GM21723 (cell line): ENCODE measurements around the gene SPEF1.
"Not testable (repeated sequence)": the region's sequence is repeated elsewhere in the genome, so short reads cannot be mapped to it uniquely, and the experiment has no call there.

Source experiments
- ATAC-seq: cut with Tn5 transposase; IDR thresholded peaks from one replicate; pipeline ENCODE4 v1.9.1; 2021; ENCODE audit warnings: mild to moderate bottlenecking, moderate library complexity; ENCODE audit not compliant: unreplicated experiment

The SPEF1 gene

DNA sequence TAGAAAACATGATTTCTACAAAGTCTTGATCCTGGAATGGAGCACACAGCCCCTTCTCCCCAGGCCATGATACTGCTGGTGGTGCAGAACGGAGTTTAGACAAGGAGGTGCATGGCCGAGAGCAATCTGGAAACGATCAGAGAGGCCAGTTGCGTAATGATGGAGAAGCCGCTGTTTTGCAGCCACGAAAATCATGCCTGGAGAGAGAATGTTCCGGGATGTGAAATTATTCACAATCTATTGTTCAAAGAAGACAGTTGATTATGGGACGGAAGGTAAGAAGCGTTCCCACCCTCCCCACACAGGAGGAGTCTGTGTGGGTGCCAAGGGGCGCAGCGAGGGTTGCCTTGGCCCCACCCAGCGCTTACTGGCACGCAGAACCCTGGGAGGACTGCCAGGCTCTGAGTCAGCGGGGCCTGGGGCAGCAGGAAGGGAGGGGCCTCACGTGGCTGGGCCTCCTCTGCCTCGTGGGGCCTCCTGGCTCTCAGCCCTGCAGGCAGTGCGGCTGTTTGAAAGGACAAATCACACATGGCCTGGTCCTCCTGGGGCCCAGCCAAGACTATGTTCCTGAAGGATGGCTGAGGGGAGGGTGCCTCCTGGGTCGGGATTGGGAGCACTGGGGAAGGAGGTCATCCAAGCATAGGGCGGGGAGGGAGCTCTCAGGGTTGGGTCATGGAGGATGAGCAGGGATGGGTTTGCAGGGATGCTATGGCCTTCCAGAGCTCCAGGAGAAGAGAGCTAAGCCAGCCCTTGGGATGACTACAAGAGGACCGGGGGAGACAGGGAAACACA, 30.4 kb upstream of the SPEF1 start:
- ATAC-seq = no peak

DNA sequence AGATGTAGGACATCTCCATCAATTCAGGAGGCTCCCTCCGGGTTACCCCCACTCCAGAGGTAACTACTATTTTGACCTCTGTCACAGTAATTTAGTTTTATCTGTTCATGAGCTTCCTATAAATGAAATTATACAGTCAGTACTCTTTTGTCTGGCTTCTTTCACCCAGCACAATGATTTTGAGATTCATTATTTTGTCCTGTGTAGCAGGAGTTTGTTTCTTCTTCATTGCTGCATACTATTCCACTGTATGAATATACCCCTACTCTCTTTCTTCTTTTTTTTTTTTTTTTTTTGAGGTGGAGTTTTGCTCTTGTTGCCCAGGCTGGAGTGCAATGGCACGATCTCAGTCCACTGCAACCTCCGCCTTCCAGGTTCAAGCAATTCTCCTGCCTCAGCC, 27.3 kb upstream of the SPEF1 start:
- ATAC-seq = no peak

DNA sequence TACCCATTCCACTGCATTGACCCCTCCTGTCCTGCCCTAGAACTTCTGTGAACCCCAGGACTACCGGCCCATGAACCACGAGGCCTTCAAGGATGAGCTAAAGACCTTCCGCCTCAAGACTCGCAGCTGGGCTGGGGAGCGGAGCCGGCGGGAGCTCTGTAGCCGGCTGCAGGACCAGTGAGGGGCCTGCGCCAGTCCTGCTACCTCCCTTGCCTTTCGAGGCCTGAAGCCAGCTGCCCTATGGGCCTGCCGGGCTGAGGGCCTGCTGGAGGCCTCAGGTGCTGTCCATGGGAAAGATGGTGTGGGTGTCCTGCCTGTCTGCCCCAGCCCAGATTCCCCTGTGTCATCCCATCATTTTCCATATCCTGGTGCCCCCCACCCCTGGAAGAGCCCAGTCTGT, 23.5 kb upstream of the SPEF1 start:
- ATAC-seq = no peak

DNA sequence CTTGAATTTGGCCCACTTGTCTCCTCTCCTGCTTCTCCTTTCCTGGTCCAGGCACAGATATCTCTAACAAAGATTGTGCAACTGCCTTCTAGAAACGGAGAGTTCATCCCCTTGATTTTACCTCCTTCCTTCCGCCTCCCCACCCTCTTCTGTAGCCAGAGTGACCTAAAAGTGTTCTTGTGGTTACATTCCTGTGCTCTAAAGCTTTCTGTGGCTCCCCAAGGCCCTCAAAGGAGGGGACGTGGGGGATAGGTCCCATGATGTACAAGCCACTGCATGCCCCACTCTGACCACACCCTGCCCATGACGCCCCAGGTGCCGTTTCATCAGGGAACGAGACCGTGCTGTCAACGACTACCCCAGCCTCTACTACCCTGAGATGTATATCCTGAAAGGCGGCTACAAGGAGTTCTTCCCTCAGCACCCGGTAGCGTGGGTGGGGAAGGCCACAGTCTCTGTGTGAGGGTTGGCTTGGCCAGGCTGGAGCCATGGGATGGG, 23.1 kb upstream of the SPEF1 start:
- no peak for ATAC-seq

DNA sequence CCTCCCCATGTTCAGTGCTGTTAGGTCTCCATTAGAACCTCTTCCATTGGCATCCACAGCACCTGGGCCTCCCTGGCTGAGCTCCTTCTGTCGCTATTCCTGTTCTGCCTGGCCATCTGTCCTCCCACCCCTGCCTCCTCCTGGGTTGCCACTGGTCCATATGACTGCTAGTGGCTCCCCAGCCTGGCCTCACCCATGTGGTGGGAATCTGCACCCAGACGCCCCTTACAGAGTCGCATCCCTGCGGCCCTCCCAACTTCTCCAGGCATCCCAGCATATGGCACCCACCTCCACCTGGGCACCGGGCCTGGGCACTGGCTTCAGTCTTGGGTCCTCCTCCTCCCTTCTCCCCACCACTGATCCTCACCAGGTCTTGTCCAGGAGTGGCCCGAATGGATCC, 22.6 kb upstream of the SPEF1 start:
- no peak for ATAC-seq

DNA sequence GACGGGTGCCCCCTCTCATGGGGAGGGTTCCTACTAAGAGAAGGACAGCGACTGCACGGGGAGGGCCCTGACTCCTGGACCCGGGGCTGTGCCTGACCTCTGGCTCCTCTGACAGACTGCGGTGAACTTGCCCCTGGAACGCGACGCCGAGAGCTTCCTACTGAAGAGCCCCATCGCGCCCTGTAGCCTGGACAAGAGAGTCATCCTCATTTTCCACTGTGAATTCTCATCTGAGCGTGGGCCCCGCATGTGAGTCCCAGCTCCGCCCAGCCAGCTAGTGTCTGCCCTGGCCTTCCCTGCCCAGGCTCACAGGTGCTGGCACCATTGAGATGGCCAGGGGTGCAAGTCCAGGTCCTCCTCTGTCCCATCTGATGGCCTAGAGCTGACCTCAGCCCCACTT, 22.0 kb upstream of the SPEF1 start:
- no peak for ATAC-seq

DNA sequence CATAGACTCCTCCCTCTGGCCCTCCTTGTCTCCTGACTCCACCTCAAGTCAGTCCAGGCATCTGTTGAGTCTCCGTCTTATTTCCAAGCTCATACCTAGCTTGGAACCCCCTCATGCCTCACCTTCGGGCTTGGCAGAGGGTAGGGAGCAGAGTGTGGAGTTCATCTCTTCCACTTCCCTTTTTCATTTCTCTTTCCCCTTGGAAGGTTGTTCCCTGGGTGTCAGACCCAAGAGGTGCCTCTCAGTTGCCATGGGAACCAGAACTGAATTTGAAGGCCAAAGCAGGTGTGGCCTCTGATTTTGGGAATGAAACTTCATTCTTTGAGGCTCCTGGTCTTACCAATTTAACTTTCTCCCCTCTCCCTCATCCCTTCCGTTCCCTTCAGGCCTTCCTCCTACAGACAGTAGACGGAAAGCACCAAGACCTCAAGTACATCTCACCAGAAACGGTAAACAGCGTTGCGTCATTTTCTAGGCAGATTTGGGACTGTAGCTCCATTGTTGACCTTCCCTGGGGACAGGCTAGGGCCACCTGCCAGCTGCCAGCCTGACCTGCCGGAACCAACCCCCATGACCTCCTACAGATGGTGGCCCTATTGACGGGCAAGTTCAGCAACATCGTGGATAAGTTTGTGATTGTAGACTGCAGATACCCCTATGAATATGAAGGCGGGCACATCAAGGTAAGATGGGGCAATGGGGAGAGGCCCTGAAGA, 21.4 kb upstream of the SPEF1 start:
- no peak for ATAC-seq

DNA sequence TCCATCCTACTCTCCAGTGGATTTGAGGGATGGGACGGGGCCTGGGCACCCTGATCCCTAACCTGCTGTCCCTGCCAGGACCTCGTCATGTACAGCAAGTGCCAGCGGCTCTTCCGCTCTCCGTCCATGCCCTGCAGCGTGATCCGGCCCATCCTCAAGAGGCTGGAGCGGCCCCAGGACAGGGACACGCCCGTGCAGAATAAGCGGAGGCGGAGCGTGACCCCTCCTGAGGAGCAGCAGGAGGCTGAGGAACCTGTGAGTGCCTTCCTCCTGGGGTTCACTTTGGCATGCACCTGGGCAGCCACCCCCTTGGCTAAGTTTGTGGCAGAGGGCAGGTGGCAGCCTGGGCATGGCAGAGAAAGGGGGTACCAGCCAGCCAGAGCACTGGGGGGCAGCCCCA, 20.6 kb upstream of the SPEF1 start:
- no peak for ATAC-seq

DNA sequence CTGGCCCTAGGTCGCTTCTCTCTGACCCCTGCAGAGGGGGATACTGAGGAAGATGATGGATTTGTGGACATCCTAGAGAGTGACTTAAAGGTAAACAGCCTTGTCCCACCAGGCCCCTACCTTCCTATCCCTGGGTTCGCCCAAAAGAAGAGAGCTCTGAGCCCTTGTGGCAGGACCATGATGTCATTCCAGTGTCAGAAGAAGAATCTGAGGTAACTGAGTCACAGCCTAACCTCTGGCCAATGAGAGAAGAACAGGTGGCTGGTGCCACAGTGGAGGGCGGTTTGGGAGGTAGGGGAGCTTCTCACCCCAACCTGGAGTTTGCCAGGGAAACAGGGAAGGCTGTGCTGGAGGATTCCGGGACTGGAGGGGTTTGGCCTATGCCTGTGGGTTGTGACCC, 20.1 kb upstream of the SPEF1 start:
- no peak for ATAC-seq

DNA sequence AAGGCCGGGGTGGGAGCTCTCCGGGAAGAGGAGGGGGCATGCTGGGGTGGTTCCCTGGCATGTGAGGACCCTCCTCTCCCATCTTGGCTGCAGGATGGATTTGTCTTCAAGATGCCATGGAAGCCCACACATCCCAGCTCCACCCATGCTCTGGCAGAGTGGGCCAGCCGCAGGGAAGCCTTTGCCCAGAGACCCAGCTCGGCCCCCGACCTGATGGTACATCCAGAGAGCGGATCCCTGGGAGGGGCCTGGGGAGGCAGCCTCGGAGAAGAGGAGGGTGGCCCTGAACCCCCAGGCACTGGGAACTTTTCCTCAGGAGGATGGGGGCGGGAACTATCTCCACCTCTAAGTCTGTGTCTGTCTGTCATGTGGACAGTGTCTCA, 19.6 kb upstream of the SPEF1 start:
- no peak for ATAC-seq

DNA sequence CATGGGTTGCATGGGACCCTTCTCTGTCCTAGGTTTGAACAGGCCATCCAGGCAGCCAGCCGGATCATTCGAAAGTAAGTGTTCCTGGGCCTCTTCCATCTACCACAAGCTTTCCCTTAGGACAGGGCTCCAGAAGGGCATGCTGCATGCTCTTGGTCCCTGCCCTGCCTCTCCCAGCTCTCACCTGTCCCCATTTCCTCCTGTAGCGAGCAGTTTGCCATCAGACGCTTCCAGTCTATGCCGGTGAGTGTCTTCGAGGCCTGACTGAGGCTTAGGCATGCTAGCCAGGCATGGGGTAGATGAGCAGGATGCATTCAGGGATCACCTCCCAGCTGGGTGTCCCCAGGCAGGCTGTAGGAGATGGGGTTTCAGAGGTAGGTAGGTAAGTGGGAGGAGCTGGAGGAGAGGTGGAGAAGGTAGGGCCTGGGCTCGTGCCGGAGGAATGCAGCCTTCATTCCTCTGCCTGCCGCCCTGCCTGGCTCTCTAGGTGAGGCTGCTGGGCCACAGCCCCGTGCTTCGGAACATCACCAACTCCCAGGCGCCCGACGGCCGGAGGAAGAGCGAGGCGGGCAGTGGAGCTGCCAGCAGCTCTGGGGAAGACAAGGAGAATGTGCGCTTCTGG, 19.1 kb upstream of the SPEF1 start:
- no peak for ATAC-seq

DNA sequence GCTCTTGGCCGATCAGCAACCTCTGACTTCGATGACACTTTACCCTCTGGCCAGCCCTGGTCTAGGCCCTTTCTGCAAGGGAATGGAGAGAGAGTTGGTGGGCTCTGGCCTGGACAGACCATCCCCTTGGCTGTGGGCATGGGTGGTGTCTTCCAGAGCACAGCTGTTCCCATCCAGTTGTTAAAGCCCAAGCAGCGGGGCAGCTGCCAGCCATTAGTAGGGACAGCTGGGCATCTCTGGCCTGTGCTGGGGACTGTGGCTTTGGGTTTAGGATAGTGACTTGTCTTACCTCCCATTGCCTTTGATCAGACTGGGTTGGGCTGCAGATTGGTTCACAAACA, 17.6 kb upstream of the SPEF1 start:
- no peak for ATAC-seq

DNA sequence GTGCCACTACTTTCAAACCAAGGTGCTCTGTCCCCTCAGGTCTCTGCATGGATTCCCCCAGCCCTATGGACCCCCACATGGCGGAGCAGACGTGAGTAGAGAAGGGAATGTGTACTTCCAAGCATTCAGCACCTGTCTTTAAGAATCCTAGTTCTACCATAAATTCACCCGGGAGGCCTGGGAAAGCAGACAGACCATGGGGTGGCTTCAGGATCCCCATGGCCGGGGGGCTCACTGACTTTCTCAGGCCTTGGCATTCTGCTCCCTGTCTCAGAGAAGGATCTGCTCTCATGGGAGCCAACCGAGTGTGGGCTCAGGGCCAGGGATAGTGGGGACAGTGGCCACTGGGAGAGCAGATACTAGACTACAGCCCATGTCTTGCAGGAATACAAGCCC, 17.1 kb upstream of the SPEF1 start:
- no peak for ATAC-seq

DNA sequence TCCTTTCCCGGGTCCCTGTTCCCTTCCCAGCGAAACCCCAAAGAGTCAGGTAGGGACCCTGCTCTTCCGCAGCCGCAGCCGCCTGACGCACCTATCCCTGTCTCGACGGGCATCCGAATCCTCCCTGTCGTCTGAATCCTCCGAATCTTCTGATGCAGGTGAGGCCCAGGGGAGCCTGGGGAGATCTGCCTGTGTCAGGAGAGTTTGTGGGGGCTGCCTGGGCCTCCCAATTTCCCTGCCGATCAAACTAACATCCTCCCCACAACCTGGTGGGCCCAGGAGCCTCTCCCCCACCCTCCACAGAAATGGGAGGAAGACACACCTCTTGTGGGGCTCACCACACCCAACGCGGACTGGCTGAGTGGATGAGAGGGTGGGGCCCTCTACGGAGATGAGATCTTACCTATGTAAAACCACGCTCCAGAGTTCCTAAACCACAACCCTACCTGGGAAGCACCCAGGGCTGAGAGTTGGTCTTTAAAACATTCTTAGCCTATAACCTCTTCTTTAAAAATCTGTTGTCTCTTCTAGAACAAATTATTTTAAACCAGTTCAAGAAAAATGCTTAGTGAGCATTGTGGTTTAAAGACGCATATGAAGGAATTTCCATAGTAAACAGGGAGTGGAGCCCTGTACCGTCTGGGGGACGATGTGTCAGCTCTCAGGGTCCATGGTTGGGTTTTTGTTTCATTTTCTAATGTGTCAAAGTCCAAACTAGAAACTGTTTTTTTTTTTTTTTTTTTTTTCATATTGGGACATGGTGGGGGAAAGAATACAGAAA, 16.5 kb upstream of the SPEF1 start:
- no peak for ATAC-seq

DNA sequence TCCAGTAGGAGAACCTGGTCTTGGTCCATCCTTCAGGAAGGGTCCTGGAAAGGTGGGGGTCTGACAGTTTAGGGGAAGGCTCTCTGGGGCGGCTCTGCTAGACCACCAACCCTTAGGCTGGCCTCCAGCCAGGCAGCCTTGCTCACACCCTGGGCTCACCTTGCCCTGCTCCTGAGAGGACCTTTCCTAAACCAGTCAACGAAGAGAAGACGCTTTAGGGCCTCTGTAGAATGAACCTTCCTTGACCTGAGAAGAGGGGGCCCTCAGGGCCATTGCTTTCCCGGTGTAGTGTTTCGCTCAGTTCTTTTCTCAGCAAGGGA, 15.9 kb upstream of the SPEF1 start:
- ATAC-seq = no peak

DNA sequence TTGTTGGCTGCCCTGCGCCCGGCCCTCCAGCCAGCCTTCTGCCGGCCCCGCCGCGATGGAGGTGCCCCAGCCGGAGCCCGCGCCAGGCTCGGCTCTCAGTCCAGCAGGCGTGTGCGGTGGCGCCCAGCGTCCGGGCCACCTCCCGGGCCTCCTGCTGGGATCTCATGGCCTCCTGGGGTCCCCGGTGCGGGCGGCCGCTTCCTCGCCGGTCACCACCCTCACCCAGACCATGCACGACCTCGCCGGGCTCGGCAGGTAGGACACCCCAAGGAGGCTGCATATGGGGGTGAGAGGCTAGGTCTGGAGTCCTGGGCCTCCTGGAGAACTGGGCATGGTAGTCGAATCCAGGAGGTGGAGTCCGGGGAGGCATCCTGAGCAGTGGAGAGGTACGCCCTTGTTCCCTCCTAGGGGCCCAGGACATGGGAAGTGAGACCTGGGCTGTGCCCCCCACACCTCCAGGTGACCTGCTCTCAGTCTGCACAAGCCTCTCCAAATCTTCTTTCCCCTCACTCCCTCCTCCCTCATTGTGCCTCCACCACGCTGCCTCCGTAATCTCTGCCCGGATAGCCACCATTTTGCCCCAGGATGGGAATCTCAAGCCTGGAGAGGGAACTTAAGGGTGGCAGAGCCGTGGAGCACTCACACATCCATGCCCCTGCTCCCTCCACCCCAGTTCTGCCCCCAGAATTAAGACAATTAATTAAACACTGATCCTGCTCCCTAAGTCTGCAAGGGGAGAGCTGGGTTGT, 15.4 kb upstream of the SPEF1 start:
- no peak for ATAC-seq

DNA sequence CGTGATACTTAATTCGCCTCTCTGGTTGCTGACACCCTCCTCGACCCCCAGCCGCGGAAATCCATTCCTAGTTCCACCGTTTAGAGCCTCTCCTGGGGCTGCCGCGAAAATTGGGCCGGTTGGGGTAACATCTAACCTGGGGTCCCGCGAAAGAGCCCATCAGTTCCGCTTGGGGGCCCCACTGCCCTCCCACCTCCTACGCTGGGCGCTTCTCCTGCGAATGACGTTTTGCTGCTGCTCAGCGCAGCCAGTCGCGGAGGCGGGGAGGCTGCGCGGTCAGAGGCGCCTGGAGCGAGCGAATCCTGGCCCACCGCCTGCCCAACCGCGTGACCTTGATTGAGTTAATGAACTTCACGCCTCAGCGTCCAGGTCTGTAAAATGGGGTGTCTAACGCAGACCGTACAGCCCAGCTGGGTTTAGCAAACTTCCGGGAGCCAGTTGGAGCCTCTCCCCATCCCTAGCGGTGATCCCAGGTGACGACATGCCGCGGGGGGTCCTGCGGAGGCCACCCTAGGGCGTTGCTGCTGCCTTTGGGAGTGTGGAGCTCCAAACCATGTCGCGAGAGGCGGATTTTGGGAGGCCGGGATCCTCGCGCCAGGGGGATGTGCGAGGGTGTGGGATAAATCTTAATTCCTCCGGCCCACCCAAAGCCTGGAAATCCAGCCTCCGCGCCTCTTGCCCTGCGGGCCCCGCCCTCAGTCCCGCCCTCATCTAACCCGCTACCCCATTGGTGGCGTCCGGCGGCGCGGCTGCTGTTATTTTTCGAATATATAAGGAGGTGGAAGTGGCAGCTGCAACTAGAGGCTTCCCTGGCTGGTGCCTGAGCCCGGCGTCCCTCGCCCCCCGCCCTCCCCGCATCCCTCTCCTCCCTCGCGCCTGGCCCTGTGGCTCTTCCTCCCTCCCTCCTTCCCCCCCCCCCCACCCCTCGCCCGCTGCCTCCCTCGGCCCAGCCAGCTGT, 14.5 kb upstream of the SPEF1 start, which contains the start of gene CDC25B:
Gene CDC25B, plus strand, starts transcription at position 800 of the 958 bp plus-strand sequence. CDS start 222 bp downstream, outside the sequence.
- ATAC-seq = peak; percentile 77

DNA sequence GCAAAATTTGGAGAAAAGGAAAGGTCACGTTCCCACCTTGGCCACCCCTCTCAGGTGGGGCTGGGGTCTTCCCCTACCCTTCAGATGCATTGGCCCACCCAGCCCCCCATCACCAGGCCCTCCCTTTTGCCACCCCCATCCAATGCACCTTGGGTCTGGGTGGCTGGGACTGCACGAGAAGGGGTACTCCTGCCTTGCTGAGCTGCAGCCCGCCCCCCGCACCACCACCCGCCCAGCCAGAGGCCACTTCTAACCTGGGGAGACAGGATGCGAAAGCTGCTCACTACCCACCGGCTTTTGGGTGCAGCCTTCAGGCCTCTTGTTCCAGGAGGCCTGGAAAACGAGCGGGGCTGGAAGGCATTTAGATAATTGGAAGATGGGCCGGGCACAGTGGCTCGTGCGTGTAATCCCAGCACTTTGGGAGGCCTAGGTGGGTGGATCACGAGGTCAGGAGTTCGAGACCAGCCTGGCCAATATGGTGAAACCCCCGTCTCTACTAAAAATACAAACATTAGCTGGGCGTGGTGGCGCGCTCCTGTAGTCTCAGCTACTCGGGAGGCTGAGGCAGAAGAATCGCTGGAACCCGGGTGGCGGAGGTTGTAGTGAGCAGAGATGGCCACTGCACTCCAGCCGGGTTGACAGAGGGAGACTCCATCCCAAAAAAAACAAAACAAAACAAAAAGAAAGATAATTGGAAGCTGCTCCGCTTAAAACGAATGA, 13.6 kb upstream of the SPEF1 start:
- ATAC-seq = no peak

DNA sequence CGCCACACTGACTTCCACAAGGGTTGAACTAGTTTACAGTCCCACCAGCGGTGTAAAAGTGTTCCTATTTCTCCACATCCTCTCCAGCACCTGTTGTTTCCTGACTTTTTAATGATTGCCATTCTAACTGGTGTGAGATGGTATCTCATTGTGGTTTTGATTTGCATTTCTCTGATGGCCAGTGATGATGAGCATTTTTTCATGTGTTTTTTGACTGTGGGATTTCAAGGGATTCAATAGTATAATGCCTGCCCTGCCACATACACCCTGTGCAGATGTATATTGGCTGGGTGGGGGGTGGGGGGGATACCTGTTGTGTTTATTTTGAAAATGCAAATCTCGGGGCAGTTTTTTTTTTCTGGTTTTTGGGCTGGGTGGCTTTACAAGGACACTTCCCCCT, 12.9 kb upstream of the SPEF1 start:
- ATAC-seq = not testable (repeated sequence)
